Cortex of kidney (tissue), 1 donor: Measurements from ENCODE around the gene ALDH3B1.

ENCODE experiments used
- DNase-seq: peaks from one replicate; lab custom pipeline; 2025; lab: John Stamatoyannopoulos, UW

ALDH3B1 gene

GRCh38 chr11:68013611-68014156, 3.6 kb downstream of the ALDH3B1 start:
- no peak for DNase-seq

- no peak for DNase-seq
Observed at GRCh38 chr11:68014157-68014946, 4.2 kb downstream of the ALDH3B1 start.

- no peak for DNase-seq
Observed at GRCh38 chr11:68014947-68015447, 4.9 kb downstream of the ALDH3B1 start.

- no peak for DNase-seq
Observed at GRCh38 chr11:68015467-68015866, 5.3 kb downstream of the ALDH3B1 start.

- DNase-seq = no peak
Observed at GRCh38 chr11:68016161-68016903, 6.2 kb downstream of the ALDH3B1 start.

- no peak for DNase-seq
Observed at GRCh38 chr11:68016904-68017817, 7.0 kb downstream of the ALDH3B1 start.

- no peak for DNase-seq
Observed at GRCh38 chr11:68017980-68018729, 8.0 kb downstream of the ALDH3B1 start.

- no peak for DNase-seq
Observed at GRCh38 chr11:68018730-68019190, 8.6 kb downstream of the ALDH3B1 start.

- no peak for DNase-seq
Observed at GRCh38 chr11:68019486-68019885, 9.4 kb downstream of the ALDH3B1 start.

- no peak for DNase-seq
Observed at GRCh38 chr11:68020575-68020974, 10.4 kb downstream of the ALDH3B1 start.

- DNase-seq = no peak
Observed at GRCh38 chr11:68021167-68021787, 11.2 kb downstream of the ALDH3B1 start.

GRCh38 chr11:68022531-68022930, 12.4 kb downstream of the ALDH3B1 start:
- DNase-seq = no peak

GRCh38 chr11:68024508-68024907, 14.4 kb downstream of the ALDH3B1 start:
- no peak for DNase-seq

GRCh38 chr11:68025047-68025446, 14.9 kb downstream of the ALDH3B1 start:
- no peak for DNase-seq

- no peak for DNase-seq
Observed at GRCh38 chr11:68026391-68027105, 16.4 kb downstream of the ALDH3B1 start.

- no peak for DNase-seq
Observed at GRCh38 chr11:68027667-68028066, 17.5 kb downstream of the ALDH3B1 start.

- DNase-seq = no peak
Observed at GRCh38 chr11:68028802-68029545, 18.8 kb downstream of the ALDH3B1 start.

GRCh38 chr11:68030318-68031143, 20.4 kb downstream of the ALDH3B1 start, which contains the start of gene NDUFS8:
NDUFS8 (plus strand) TSS chr11:68030681; CDS start chr11:68032152, 1,471 bp downstream.
- DNase-seq = no peak
